Measurements from ENCODE around the gene MFAP2.

Gene MFAP2

DNA sequence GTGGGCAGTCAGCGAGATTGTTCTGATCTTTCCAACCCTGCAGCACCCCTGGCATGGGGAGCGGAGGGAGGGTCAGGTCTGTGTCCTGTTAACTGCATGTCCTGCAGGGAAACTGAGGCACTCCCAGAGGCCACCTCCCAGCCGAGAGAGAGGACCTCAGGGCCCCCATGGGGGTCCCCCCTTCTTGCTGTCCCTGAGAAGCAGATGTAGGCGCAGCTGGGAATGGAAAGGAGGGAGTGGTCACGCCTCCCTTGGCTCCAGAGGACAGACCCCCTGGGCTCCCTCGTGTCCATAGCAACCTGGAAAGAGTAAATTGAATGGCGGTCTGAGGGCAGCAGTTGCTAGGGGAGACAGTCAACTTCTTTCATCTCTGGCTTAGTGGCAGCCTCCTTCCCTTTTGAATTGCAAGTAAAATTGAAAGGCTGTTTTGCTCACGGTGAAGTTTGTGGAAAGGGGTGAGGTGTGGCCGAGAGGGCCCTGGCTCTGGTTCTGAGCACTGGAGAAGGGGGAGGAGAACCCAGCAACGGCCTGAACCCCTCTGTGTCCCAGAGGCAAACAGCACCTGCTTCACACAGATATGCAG is 53.8 kb downstream of the MFAP2 start:
- DNase-seq, result no peak

DNA sequence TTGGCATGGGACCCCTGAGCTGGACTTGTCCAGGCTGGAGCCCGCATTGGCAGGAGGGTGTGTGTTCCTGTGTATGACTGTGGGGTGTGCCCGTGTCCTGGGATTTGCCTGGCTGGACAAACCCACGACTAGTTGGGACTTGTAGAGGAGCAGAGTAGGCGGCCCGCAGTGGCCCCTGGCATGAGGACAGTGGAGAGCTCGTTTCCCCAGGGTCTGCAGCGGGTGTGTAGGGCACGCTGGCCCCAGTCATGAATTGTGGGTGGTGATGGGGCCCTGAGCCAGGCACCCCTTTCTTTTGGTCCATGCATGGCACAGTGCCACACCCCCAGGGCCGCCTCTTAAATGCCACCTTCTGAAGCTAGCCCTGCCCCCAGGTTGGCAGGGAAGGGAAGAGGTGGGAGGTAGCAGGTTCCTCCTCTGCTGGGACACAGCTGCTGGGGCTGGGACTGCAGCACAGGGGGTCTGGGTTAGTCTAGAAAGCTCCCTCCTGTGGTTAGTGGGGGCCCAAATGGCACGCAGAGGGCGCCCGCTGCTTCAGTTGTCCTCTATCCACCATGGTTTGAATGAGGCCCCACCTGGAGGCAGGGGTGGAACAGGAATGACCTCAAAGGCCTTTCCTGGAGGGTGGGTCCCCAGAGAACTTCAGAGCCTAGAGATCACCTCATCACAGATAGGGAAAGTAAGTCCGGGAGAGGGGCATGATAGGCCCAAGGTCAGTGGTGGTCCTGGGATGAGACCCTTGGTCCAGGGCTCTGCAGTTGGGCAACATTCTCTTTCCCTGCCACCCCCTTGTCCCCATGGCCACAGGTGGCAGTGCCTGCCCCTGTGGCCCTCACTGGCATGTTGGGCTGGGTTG is 54.6 kb downstream of the MFAP2 start:
- no peak for DNase-seq

DNA sequence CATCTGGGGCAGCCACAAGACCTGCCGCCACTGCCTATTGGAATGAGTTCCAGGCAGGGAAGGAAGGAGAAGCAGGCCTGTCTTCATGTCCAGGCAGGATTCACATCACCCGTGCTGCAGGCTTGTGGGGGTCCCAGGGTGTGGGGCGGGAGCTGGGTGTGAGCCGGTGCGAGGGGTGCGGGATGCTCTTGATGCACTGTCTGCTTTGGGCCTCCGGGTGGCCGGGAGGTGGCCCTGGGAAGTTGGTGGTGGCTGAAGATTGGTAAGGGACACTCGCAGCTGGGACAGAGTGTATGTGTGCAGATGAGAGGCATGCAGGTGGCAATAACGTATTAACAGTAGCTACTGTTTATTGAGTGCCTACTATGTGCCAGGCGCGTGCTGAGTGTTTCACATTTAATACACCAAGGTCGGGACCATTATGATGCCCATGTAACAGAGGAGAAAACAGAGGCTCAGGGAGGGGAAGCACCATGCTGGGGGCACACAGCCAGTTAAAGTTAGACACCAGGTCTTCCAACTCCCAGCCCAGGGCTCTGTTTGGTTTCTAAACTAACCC is 55.4 kb downstream of the MFAP2 start:
- DNase-seq, result no peak
